CD4-positive, alpha-beta T cell treated with Interferon gamma for 1 hour (primary cell): ENCODE results near the gene NPFF.
"Not testable (repeated sequence)": the region's sequence is repeated elsewhere in the genome, so short reads cannot be mapped to it uniquely, and the experiment has no call there.

Source experiments
- DNase-seq: peaks from one replicate; pipeline ENCODE4 v3.0.0-alpha.2; 2020

The NPFF gene, protein sequence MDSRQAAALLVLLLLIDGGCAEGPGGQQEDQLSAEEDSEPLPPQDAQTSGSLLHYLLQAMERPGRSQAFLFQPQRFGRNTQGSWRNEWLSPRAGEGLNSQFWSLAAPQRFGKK

DNA sequence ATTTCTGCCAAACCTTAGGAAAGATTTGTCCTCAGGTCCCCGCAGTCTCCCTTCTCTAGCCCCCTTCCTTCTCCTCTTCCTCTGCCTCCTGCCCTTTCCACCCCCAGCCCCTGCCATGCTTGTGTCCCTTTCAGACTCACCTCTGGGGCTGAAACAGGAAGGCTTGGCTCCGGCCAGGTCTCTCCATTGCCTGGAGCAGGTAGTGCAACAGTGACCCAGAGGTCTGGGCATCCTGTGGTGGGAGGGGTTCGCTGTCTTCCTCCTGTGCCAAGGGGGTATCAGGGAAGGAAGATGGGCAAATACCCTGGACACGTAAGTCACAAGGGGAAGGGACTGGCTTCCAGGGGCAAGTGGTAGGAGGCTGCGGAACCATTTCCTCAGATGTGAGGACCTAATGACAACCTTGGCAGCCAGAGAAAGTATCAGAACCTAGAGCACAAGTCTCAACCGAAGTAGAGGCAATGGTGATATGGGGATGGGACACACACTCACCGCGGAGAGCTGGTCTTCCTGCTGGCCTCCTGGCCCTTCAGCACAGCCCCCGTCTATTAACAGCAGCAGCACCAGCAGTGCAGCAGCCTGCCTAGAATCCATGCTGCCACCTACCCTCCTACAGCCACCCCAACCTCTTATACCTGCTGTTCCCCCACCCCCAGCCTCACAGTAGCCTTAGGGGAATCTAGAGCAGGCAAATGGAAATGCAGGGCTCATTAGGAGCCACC, at the start of gene NPFF:
Gene NPFF (minus strand): TSS at position 604 of the 722 bp plus-strand sequence. CDS start 10 bp downstream, at position 594.
- DNase-seq, result no peak

DNA sequence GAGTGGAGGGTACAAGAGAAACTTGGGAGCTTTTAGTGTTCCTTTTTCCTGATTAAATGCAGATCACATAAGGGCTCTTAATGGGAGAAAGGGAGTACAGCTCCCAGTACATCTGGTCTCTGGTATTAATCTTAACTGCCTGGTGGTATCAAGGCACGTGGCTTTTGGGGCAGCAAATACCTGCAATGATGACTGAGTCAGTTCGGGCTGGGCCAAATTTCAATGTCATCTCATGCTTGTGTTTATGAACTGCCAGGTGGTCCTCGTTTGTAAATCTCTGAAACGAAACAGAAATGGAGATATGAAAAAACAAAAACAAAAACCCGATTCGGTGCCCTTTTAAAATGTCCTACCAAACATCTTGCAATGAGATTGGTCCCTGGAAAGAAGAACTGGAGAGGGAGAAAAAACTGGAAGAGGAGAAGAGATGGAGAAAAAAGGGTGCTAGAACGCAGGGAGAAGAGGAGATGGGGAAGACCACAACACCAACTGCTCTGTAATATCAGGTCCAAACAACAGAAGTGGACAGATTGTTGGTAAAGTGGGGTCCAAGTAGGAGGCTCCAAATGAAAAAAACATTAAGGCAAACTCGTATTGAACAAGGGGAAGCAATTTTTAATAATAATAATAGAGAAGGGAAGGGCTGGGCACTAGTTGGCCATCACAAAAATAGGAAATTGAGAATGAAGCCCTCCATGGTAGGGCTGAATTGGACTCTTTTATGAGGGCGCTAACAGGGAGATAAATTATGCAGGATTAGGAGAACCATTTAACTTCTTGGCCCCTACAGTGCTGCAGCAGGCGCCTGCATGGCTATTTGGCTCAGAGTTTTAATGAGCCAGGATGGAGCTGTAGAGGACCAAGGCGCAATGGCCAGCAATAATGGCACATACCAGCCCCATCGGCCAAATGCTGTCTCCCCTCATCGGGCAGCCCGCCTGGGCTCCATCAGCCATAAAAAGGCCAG, 45.4 kb upstream of the NPFF start:
- DNase-seq, result no peak

DNA sequence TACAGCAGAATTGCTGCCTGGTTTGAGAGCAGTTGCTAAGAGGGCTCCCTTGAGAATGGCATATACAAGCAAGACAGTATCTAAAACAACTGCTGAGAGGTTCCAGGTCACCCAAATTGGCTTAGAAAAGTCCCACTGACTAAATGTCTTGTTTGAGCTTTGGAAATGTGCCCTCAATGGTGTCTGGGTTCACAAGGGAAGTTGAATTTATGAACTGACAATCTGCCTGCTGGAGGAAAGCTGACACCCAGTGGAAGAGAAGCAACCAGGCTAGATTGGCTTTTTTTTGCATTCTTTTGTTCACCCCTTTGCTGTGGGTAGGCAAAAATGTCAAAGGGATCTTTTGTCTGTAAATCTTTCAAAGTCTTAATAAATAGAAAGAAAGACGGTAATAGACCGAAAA, 44.6 kb upstream of the NPFF start:
- no peak for DNase-seq

DNA sequence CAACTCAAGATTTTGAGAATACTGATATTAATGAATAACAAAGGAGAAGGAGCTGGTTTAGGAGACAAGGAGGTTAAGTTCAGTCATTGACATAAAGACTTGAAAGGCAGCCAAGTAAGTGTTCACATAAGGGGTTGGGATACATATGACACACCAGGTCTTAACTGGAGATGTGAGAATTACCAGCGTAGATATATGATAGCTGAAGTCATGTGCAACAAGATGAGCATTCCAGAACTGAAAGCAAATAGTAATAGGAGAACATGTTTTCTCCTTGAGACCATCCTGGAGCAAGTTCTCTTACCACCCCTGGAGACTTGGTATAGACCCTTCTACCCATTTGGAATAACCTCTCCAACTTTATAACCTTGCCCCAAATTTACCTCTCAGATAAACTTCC, 43.3 kb upstream of the NPFF start:
- no peak for DNase-seq

DNA sequence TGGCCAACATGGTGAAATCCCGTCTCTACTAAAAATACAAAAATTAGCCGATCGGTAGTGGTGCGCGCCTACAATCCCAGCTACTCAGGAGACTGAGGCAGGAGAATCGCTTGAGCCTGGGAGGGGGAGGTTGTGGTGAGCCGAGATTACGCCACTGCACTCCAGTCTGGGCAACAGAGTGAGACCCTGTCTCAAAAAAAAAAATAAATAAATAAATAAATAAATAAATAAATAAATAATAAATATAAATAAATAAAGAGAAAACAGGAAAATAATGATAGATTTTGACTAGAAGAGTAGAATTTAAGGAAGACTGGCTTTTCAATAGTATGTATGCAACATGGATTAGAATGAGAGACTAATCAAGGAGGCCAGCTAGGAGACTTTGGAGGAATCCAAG, 42.8 kb upstream of the NPFF start:
- DNase-seq, result not testable (repeated sequence)

DNA sequence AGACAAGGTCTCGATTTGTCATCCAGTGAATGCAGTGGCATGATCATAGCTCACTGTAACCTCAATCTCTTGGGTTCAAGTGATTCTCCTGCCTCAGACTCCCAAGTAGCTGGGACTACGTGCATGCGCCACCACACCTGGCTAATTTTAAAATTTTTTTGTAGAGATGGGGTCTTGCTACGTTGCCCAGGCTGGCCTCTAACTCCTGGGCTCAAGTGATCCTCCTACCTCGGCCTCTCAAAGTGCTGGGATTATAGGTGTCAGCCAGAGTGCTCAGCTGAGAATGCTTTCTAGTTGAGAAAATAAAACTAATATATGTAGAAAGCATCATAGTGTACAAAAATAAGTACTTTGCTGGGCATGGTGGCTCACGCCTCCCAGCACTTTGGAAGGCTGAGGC, 41.1 kb upstream of the NPFF start:
- not testable (repeated sequence) for DNase-seq

DNA sequence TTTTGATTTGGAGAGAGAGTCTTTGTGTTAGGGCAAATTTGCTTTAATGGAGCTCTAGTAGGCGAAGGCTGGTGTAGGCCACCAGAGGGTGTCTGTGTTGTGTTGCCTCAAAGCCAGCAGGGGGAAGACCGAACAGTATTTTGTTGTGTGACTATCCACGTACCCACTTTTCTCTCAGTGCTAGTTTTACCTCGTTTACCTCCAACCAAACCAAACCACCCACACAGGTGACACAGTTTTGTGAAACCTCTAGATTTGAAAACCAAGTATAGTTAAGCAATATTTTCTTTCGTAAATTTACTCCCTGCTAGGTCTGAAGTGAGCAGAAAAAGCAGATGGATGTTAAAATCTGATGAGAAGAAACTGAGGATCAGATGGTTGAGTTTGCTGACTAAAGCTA, 36.3 kb upstream of the NPFF start:
- peak; percentile 54 for DNase-seq

DNA sequence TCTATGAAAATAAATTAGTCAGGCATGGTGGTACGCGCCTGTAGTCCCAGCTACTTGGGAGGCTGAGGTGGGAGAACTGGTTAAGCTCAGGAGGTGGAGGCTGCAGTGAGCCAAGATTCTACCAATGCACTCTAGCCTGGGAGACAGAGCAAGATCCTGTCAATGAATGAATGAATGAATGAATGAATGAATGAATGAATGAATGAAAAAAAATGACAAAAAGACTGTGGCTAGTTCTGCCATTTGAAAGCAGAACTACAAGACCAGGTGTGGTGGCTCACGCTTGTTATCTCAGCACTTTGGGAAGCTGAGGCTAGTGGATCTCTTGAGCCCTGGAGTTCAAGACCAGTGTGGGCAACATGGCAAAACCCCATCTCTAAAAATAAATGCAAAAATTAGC, 32.2 kb upstream of the NPFF start:
- no peak for DNase-seq

DNA sequence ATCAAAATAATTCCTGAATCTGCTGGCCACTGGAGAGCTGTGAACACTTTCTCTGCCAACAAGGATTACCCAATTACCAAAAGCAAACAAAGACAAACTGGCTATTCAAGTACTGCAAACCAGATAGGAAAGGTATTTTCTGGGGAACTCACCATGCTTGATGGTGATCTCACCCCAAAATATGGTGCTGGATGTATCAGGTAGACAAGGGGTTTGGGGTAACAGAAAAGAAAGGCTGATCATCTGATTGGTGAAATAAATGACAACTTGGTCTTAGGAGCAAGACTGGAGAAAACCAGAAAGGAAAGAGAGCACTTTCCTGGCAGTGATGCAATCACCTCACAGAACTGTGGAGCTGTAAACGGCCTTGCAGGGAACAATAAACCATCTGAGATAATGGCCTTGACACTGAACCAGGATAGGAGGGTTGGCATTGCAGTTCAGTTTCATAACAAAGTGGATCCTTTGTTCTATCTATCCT, 31.0 kb upstream of the NPFF start:
- DNase-seq, result no peak

DNA sequence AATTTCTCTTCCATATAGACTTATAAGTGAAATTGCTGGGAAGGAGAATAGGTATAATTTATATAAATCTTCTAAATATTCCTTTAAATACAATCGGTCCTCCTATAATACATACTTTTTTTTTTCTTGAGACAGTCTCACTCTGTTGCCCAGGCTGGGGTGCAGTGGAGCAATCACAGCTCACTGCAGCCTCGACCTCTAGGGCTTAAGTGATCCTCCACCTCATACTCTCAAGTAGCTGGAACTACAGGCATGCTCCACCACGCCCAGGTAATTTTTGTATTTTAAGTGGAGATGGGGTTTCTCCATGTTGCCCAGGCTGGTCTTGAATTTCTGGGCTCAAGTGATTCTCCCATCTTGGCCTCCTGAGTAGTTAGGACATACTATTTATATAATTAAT, 29.7 kb upstream of the NPFF start:
- DNase-seq, result no peak

DNA sequence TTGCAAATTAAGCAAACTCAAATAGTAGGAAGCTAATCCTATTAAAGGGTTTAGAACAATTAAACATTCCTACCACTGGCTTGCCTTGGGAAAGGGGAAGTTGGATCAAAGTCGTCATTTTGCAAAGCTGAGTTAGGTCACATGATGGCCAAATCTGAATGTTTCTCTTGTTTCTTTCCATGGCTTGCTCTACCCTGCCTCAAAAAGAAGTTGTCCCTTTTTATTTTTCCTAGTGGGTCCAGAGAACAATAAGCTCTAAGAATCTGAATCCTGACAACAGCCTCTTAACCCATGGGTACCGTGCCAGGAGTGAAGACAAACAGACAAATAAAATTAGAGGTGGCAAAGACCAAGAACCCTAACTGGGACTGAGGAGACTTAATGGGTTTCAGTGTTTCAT, 26.2 kb upstream of the NPFF start:
- DNase-seq, result no peak

DNA sequence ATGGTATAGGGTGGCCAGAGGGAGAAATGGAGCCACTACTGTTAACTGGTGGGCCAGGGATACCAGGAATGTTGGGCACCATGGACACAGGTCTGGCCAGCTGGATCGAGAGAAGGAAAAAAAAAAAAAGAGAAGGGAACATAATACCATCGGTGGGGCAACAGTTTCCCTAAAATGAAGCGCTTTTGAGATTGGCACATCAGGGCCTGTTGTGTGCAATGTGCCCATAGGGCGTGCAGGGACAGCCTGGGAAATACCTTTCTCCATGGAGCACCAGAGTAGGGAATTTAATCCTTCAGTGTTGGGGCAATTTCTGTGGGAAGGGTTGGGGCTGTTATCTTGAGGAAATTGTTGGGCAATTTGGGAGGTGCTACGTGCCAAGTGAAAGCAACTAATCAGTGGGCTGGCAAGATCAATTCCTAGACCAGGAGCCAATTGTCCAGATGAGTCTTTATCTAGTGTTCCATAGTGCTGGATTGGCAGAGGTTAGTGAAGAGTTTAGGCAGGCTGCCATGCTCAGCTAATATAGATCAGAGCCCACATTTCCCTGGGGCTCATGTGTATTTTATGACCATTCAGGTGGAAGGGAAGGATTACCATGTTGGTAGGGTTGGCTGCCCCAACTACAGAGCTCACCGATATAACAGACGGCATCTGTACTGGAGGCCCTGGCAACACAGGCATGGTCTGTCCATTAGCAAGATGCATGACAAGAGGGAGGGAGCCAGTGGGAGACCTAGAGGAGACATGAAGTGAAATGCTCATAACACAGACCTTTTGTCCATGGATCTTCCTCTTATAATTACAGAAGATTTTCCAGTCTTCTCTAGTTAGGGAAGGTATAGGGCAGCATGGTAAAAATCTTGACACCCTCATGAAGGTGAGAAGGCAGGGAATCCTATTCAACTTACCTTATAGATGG, 25.5 kb upstream of the NPFF start:
- DNase-seq, result no peak

DNA sequence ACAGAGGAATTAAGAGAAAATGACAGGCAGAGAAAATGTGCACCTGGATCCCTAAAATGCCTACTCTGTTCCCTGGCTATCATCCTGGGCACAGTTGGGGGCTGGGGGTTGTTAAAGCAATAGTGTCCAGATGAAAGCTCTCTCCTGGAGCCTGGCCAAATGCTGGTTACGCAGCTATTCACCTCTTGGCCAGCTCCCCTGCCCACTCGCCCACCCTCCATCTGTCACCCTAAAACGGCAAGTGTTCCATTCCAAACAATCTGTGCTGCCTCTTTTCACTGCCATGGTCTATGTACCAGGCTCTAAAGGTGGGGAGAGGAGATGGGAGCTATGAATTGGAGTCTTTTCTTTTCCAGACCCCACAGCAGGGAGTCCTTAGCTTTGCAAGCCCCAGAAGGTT, 24.7 kb upstream of the NPFF start:
- no peak for DNase-seq

DNA sequence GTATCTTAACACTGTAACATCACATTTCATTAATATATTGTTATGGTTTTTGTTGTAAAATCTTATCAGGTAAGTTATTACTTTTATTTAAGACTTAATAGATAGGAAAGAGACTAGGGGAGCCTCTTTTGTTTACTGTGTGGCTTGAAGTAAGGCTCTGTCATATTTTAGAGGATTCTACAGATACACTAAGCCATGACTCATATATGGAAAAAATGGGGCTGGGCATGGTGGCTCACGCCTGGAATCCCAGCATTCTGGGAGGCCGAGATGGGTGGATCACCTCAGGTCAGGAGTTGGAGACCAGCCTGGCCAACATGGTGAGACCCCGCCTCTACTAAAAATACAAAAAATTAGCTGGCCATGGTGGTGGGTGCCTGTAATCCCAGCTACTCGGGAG, 23.6 kb upstream of the NPFF start:
- no peak for DNase-seq

DNA sequence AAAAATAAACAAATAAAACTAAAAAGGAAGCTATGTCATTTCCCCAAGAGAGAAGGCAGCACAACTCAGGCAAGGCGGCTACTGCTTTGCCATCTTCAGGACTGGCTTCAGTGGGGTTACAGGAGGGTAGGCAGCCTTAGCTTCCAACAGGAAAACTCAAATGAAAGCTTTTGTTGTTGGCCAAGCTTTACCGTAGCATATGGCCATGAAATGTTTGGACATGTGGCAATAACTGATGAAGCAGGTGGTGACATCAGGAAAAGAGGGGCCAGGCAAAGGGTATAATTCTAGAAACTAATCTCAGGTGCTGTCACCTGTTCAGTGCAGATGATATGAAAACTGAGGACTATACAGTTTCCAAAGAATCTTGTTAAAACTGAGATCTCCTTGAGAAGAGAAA, 22.8 kb upstream of the NPFF start:
- no peak for DNase-seq

DNA sequence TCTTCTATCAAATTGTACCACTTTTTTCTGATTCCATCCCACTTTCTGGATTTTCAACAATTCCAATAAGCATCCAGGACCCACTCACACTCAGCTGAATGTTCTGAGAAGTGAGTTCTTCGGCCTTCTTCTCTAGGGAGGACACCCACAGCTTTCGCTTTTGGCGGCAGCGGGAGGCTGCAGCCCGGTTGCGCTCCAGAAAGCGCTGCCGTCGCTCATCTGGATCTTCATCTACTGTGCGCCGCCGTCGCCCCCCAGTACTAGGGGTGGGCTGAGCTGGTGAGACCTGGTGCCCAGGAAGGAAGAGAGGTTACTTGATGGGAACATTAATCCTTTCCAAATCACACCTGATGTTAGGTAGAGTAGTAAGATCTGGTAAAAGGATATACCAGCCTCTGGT, 17.2 kb upstream of the NPFF start:
- DNase-seq, result no peak

DNA sequence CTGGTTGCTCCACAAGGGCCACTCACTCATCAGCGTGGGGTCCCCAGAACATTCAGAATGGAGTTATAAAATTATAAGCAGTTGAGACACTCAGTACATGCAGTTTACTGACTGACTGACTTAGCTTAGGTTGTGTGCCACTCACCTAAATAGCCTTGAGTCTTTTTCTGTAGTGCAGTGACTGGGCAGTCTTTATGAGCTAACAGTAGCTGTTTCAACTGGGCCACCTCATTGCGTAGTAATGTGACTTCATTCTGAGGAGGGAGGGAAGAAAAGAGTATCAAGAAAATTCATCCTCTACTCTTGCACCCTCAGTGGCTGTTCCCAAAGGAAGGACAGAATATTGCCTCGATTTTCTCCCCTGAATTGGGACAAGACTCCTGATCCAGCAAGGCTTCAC, 15.8 kb upstream of the NPFF start:
- no peak for DNase-seq

DNA sequence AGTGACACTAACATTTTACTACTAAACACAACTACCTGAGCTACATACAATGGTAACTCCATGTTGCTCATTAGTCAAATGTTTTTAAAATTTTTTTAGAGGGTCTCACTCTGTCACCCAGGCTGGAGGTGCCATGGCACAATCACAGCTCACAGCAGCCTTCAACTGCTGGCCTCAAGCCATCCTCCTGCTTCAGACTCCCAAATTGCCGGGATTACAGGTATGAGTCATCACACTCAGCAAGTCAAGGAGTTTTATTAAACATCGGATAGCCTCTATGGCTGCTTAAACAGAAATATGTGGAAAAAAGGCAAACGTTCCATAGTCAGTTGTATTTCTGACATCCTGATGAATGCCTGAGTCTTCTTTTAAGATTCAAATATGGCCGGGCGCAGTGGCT, 11.1 kb upstream of the NPFF start:
- no peak for DNase-seq

DNA sequence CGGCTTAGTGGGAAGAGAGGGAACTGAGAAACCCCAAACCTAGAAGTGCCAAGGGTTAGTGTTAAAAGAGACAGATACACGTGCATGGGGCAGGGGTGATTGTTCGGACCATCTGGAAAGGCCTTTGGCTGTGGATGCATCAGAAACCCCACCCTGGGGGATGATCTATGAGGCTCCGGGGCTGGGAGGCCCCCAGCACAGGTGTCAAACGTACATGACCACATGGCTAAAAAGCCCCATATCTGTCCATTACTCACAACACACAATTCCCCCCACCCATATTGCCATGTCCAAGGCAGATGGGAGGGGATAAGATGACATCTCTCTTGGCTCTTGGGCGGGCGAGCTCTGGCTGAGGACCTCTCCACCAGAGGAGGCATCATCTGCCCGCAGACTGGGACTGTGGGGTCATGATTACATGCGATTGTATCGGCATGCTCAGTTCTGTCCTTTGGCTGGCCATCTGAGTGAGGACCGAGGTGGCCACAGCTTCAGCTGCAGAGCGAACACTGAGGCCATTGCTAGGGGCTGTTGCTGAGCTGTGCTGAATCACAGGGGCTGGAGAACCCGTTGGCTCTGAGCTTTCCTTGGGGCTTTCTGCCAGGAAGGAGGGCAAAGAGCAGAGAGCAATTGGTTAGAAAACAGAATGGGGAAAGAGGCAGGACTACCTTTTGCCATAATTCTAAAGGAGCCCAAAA, 9.6 kb upstream of the NPFF start:
- DNase-seq, result no peak

DNA sequence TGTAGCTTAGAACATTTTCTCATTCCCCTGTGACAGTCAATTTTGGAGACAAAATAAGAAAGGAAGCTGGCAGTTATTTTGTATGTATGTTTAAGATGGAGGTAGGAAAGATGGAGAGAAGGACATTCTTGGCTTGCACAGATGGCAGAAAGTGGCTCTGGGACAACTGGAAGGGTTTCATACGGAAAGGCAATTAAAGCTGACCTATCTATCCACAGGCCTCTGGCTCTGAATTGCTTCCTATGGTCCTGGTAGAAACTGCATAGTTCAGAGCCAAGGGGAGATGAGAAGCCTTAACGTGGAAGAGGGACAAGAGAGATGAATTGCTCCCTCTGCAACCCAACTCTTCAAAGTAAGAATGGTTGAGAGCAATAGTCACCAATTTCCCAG, 8.0 kb upstream of the NPFF start:
- DNase-seq, result no peak

DNA sequence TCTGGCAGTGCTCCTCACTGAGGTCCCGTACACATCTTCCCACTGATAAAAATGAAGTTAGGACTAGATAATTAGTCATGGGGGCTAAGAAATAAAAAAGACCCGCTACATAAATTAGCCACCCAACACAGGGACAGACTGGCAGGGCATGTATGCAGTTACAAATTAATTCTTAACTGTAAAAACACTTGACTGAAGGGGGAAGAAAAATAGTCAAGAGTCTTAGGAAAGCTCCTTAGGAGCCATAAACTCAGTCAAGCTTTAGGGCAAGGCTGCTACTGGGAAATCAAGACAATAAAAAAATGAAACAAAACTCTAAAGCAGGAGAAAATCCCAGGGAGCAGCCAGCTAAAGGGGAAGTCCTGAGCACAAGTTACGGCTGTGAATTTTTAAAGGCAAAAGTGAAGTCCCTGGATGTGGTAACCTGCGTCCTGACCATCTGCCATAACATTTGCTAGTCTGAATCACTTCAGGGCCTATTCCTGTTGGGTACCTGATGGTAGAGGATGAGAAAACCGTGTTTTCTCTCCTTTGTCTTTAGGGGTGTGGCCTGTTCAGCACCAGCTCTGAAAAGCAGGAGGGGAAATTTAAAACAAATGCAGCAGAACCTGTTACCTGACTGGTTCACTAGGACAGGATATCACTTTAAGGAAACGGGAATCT, 7.5 kb upstream of the NPFF start:
- DNase-seq, result no peak
